GM23248 (cell line): ENCODE data around the gene NECAP2. TPM values are rescaled to one million over a fixed set of nuclear protein-coding genes. Genes with fewer than 3 reads are reported as not detected.

ENCODE experiments used
- DNase-seq: peaks from one replicate; pipeline ENCODE4 v3.0.0-alpha.2; 2015
- H2AFZ ChIP-seq: fragments of 200-600 bp; sonication (generic); 2 replicates; pipeline ENCODE4 v1.6.1; 2016; ENCODE audit warnings: antibody characterized with exemption
- H3F3A ChIP-seq: fragments of 200-600 bp; sonication (generic); 2 replicates; pipeline ENCODE4 v1.6.1; 2016; ENCODE audit warnings: mild to moderate bottlenecking, antibody characterized with exemption, mixed run types; ENCODE audit not compliant: insufficient read depth
- H3K27ac ChIP-seq: fragments of 200-600 bp; sonication (generic); 2 replicates; pipeline ENCODE4 v1.5.1; 2016; ENCODE audit warnings: mild to moderate bottlenecking
- H3K27me3 ChIP-seq: fragments of 200-600 bp; sonication (generic); replicated peaks from 2 replicates; pipeline ENCODE4 v1.6.1; 2016; ENCODE audit warnings: mild to moderate bottlenecking; ENCODE audit not compliant: insufficient read depth
- H3K36me3 ChIP-seq: fragments of 200-600 bp; sonication (generic); 2 replicates; pipeline ENCODE4 v1.6.1; 2016; ENCODE audit warnings: low read depth, mild to moderate bottlenecking
- H3K4me1 ChIP-seq: fragments of 200-600 bp; sonication (generic); 2 replicates; pipeline ENCODE4 v1.6.1; 2016; ENCODE audit warnings: mild to moderate bottlenecking; ENCODE audit not compliant: insufficient read depth
- H3K4me2 ChIP-seq: fragments of 200-600 bp; sonication (generic); one replicate; pipeline ENCODE4 v1.6.1; 2016; ENCODE audit warnings: mild to moderate bottlenecking; ENCODE audit not compliant: unreplicated experiment
- H3K4me3 ChIP-seq: fragments of 200-600 bp; sonication (generic); 2 replicates; pipeline ENCODE4 v1.5.1; 2016; ENCODE audit warnings: mild to moderate bottlenecking
- H3K79me2 ChIP-seq: fragments of 200-600 bp; sonication (generic); 2 replicates; pipeline ENCODE4 v1.6.1; 2016; ENCODE audit warnings: mild to moderate bottlenecking; ENCODE audit not compliant: insufficient read depth
- H3K9ac ChIP-seq: fragments of 200-600 bp; sonication (generic); 2 replicates; pipeline ENCODE4 v1.6.1; 2016; ENCODE audit warnings: mild to moderate bottlenecking
- H3K9me2 ChIP-seq: fragments of 200-600 bp; sonication (generic); 2 replicates; pipeline ENCODE4 v1.6.1; 2016; ENCODE audit warnings: mixed run types, mild to moderate bottlenecking, moderate library complexity; ENCODE audit not compliant: insufficient read depth
- H3K9me3 ChIP-seq: fragments of 200-600 bp; sonication (generic); one replicate; pipeline ENCODE4 v1.6.1; 2017; ENCODE audit warnings: low read depth
- H4K20me1 ChIP-seq: fragments of 200-600 bp; sonication (generic); 2 replicates; pipeline ENCODE4 v1.6.0; 2016; ENCODE audit not compliant: insufficient read depth
- EZH2 ChIP-seq: fragments of 200-600 bp; sonication (generic); IDR thresholded peaks from 2 replicates; pipeline ENCODE4 v1.6.1; 2018; ENCODE audit warnings: antibody characterized with exemption, mild to moderate bottlenecking; ENCODE audit not compliant: insufficient read depth, poor library complexity, severe bottlenecking
- EZH2phosphoT487 ChIP-seq: fragments of 200-600 bp; sonication (generic); IDR thresholded peaks from 2 replicates; pipeline ENCODE4 v1.6.1; 2018; ENCODE audit warnings: antibody characterized with exemption, moderate library complexity, mild to moderate bottlenecking, low read depth; ENCODE audit not compliant: insufficient read depth
- WGBS, 2 experiments: methylation state at CpG; one replicate each; pipeline ENCODE4 v1.1.6; 2015 to 2017; ENCODE audit warnings: low lambda C conversion rate in 2 of 2, low coverage in 1 of 2; ENCODE audit errors: missing lambda C conversion rate in 2 of 2; 5-methylcytosine and 5-hydroxymethylcytosine counted together
- in situ Hi-C: fragments of 300-500 bp; cut with MboI; formaldehyde crosslinking; loops from 2 replicates; pipeline ENCODE4 v1.15.0; 2020
- polyA plus RNA-seq: library from polyadenylated mRNA; unstranded; fragments of >200 nt; fragmentation: Nextera tagmentation; extraction: Ambion mirVana; gene quantifications from 2 replicates; pipeline ENCODE4 v1.2.1, GENCODE V29; 2016
- total RNA-seq: library from RNA; depleted of rRNA; stranded (reverse); fragments of >200 nt; shearing (Covaris generic); gene quantifications from 2 replicates; pipeline ENCODE4 v1.2.3, GENCODE V29; 2014

NECAP2 gene
- total and polyA plus RNA-seq, 2 experiments from 2014 or later = 102 to 117 TPM

DNA sequence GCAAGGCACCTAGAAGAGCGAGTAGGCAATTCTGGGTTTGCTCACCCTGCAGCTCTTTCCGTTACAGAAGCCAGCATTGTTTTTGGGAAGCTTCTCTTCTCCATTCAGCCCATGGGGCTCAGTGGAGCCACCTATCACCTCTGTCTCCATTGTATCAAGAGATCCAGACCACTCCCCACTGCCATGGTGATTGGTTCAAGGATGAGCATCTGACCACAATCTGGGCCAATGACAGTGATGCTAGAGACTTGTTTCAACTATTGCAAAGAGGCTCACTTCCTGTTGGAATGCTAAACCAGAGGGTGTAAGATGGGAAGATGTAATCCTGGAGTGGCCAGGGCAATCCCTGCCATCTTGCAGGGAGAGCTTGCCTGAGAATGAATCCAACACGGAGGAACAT is 9.9 kb upstream of the NECAP2 start:
- 62 to 63% methylated on average over 3 of the region's 3 CpGs for WGBS, 2 experiments
- Histone ChIP-seq H3K4me2 (no peak overlapping the region), H3K9ac (no peak overlapping the region), H3K79me2 (no peaks in the 10 kb centered on the region), H3K4me1 (no peaks in the 10 kb centered on the region), H3K4me3 (no peak overlapping the region), H2AFZ (no peak overlapping the region), H3K27ac (no peak overlapping the region), H3K27me3 (no peaks in the 10 kb centered on the region), H3K9me3 (no peaks in the 10 kb centered on the region), H3F3A (no peaks in the 10 kb centered on the region), H3K36me3 (no peaks in the 10 kb centered on the region), H3K9me2 (no peaks in the 10 kb centered on the region), H4K20me1 (no peaks in the 10 kb centered on the region)
- in situ Hi-C loops = no loop called here
- no peak for TF ChIP-seq EZH2phosphoT487
- no peak for TF ChIP-seq EZH2
- no peak for DNase-seq

DNA sequence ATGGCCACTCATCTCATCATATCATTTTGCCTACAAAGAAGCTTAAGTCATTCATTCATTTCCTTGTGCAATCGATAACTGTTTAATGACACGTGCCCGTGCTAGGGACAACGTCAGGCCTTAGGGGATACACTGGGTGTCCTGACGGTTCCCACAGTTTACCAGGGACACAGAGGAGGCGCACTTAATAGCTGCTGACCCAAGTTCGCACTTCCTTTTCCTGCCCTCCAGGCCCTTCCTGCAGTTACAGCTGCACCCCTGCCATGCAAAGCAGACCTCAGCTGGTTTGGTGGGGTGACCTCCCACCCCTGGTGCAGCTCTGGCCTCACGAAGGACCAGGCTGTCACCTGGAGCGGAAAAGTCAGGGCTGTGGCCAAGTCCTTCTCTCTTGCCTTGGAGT is 7.5 kb upstream of the NECAP2 start:
- Histone ChIP-seq H3K27ac (no peak overlapping the region), H2AFZ (no peak overlapping the region), H3K9ac (no peak overlapping the region), H3K36me3 (no peaks in the 10 kb centered on the region), H4K20me1 (no peaks in the 10 kb centered on the region), H3K27me3 (no peaks in the 10 kb centered on the region), H3K4me1 (no peaks in the 10 kb centered on the region), H3K4me2 (no peak overlapping the region), H3K9me2 (no peaks in the 10 kb centered on the region), H3K79me2 (no peaks in the 10 kb centered on the region), H3F3A (no peaks in the 10 kb centered on the region), H3K4me3 (no peak overlapping the region), H3K9me3 (no peaks in the 10 kb centered on the region)
- in situ Hi-C loops = no loop called here
- no peak for DNase-seq
- WGBS, 2 experiments = 51 to 54% methylated on average over 9 of the region's 9 CpGs
- TF ChIP-seq EZH2 (no peak), EZH2phosphoT487 (no peak)

DNA sequence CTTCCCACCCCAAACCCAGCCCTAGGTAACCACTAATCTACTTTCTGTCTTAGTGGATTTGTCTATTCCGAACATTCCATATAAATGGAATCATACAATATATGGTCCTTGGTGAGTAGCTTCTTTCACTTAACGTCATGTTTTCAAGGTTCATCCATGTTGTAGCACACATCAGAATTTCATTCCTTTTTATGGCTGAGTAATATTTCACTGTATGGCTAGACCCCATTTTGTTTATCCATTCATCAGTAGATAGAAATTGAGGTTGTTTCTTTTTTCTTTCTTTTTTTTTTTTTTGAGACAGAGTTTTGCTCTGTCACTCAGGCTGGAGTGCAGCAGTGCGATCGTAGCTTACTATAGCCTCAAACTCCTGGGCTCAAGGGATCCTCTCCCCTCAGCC is 6.5 kb upstream of the NECAP2 start:
- in situ Hi-C loops = no loop called here
- WGBS, 2 experiments = 84 to 88% methylated on average over 4 of the region's 4 CpGs

DNA sequence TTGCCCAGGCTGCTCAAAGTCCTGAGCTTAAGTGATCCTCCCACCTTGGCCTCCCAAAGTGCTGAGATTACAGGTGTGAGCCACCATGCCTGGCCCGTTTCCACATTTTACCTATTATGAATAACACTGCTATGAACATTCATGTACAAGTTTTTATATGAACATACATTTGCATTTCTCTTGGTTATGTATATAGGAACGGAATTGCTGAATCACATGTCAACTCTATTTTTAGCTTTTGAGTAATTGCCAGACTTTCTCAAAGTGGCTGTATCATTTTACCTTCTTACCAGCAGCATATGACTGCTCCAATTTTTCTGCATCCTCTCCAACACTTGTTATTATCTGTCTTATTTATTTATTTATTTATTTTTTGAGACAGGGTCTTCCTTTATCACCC is 6.0 kb upstream of the NECAP2 start:
- no peaks in the 10 kb centered on the region for H3F3A ChIP-seq
- H3K9me3 ChIP-seq = no peaks in the 10 kb centered on the region
- no peak overlapping the region for H3K27ac ChIP-seq
- in situ Hi-C loops = no loop called here
- no peak overlapping the region for H3K4me3 ChIP-seq
- H3K4me2 ChIP-seq = no peak overlapping the region
- H3K27me3 ChIP-seq = no peaks in the 10 kb centered on the region
- no peaks in the 10 kb centered on the region for H3K9me2 ChIP-seq
- H3K36me3 ChIP-seq = no peaks in the 10 kb centered on the region
- H4K20me1 ChIP-seq = no peaks in the 10 kb centered on the region
- no peaks in the 10 kb centered on the region for H3K4me1 ChIP-seq
- WGBS, 2 experiments = 45 to 48% methylated on average over 2 of the region's 2 CpGs
- no peaks in the 10 kb centered on the region for H3K79me2 ChIP-seq
- TF ChIP-seq EZH2 = no peak
- TF ChIP-seq EZH2phosphoT487 = no peak
- peak; percentile 12 for DNase-seq
- no peak overlapping the region for H2AFZ ChIP-seq
- H3K9ac ChIP-seq = no peak overlapping the region

More for the DNA sequence above, 6.5 kb upstream of the NECAP2 start:
- Histone ChIP-seq H2AFZ (no peak overlapping the region), H3K79me2 (no peaks in the 10 kb centered on the region), H3K27me3 (no peaks in the 10 kb centered on the region), H3K36me3 (no peaks in the 10 kb centered on the region), H3K9me2 (no peaks in the 10 kb centered on the region), H3K27ac (no peak overlapping the region), H3K4me2 (no peak overlapping the region), H4K20me1 (no peaks in the 10 kb centered on the region), H3K4me1 (no peaks in the 10 kb centered on the region), H3F3A (no peaks in the 10 kb centered on the region), H3K9me3 (no peaks in the 10 kb centered on the region), H3K4me3 (no peak overlapping the region), H3K9ac (no peak overlapping the region)
- TF ChIP-seq EZH2phosphoT487 (no peak), EZH2 (no peak)
- no peak for DNase-seq

DNA sequence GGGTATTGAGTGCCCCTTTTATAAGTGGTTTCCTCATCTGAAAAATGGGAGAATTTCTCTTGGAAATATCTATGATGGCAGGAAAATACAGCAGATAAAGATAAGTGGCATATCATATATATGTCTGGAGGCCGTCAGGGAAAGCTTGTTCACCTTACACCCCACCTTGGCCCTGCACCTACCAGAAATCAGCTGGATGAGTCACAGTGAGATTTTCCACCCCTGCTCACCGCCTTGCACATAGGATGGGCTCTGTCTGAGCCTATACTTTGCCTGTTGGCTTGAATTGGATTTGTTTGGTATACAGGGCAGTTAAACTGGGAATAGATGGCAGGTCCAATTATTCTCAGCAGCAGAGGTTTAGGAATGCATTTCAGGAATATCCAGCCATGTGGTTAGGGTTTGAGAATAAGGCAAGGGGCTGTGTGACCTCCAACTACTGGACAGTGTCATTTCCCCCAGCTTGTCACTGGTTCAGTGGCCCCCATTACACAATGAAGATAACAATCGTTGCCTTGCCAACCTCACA is 3.5 kb upstream of the NECAP2 start, which contains the start of gene SPATA21:
Gene SPATA21 (minus strand): TSS at position 479 of the 529 bp plus-strand sequence. CDS start 6,053 bp downstream, outside the sequence.
- Histone ChIP-seq H3K4me1 (no peaks in the 10 kb centered on the region), H3K4me2 (no peak within 1 kb of the TSS), H3K4me3 (no peak within 1 kb of the TSS), H3K9ac (no peak within 1 kb of the TSS), H2AFZ (no peak within 1 kb of the TSS), H3K36me3 (no peaks in the 10 kb centered on the region), H3K9me3 (no peaks in the 10 kb centered on the region), H3K79me2 (peaks cover 15% of the 10 kb centered on the region), H3F3A (no peaks in the 10 kb centered on the region), H4K20me1 (no peaks in the 10 kb centered on the region), H3K9me2 (no peaks in the 10 kb centered on the region), H3K27ac (no peak within 1 kb of the TSS), H3K27me3 (no peaks in the 10 kb centered on the region)
- in situ Hi-C loops = no loop called here
- WGBS, 2 experiments = 69 to 75% methylated on average over 3 of the region's 3 CpGs
- DNase-seq = no peak
- no peak for TF ChIP-seq EZH2
- no peak for TF ChIP-seq EZH2phosphoT487
